HL-60 (cell line): ENCODE measurements around the gene ZSWIM6.

ENCODE experiments used
- GABPA ChIP-seq: IDR thresholded peaks from 2 replicates; pipeline ENCODE4 v1.6.1; 2012; ENCODE audit warnings: low read depth
- POLR2AphosphoS5 ChIP-seq: IDR thresholded peaks from 2 replicates; pipeline ENCODE4 v1.6.1; 2012; ENCODE audit warnings: low read depth
- TF ChIP-seq, protein P1 (sequence below): IDR thresholded peaks from one replicate; pipeline ENCODE4 v1.5.1; 2011; ENCODE audit warnings: low read length, control low read depth, inconsistent platforms; ENCODE audit not compliant: insufficient read depth

DNA sequence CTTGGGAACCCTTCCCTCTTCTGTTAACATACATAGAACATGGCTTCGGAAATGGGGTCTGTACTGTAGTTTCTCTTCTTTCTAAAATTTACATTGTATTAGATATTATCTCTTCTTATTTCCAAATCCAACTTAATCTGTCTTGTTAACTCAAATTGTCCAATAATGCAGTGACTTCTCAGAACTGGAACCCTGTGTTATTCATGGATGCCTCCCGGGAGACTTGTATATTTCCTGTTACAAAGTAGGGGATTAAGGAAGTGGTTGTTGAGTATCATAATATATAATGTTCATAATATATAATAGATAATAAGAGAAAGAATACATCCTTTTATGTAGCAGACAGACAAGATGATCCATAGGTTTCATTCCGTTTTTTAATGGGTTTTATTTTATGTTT is 128.4 kb downstream of the ZSWIM6 start:
- TF ChIP-seq, protein P1, sequence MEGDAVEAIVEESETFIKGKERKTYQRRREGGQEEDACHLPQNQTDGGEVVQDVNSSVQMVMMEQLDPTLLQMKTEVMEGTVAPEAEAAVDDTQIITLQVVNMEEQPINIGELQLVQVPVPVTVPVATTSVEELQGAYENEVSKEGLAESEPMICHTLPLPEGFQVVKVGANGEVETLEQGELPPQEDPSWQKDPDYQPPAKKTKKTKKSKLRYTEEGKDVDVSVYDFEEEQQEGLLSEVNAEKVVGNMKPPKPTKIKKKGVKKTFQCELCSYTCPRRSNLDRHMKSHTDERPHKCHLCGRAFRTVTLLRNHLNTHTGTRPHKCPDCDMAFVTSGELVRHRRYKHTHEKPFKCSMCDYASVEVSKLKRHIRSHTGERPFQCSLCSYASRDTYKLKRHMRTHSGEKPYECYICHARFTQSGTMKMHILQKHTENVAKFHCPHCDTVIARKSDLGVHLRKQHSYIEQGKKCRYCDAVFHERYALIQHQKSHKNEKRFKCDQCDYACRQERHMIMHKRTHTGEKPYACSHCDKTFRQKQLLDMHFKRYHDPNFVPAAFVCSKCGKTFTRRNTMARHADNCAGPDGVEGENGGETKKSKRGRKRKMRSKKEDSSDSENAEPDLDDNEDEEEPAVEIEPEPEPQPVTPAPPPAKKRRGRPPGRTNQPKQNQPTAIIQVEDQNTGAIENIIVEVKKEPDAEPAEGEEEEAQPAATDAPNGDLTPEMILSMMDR: no peak
- TF ChIP-seq POLR2AphosphoS5: no peak
- no peak for TF ChIP-seq GABPA
